Panc1 (cell line): ENCODE data around the gene MTFR2. TPM values are rescaled to one million over a fixed set of nuclear protein-coding genes. Genes with fewer than 3 reads are reported as not detected.

Source experiments
- ATAC-seq: fragments of 200-7000 bp; cut with Tn5 transposase; 2 replicates; pipeline ENCODE4 v1.9.1; 2020; ENCODE audit warnings: mild to moderate bottlenecking, moderate library complexity
- BruUV-seq: library from RNA; stranded (reverse); fragments of 400-500 nt; replicated peaks from 2 replicates; lab custom pipeline; 2021; lab: Mats Ljungman, UMichigan
- CTCF ChIA-PET: fragments of 300-600 bp; sonication (Branson Sonifier 250); formaldehyde crosslinking; loops from one replicate; lab custom pipeline; 2022; ENCODE audit warnings: antibody characterized with exemption; lab: Charles Lee
- POLR2A ChIA-PET: fragments of 300-600 bp; sonication (Branson Sonifier 250); formaldehyde crosslinking; loops from one replicate; lab custom pipeline; 2022; ENCODE audit warnings: antibody characterized with exemption; lab: Charles Lee
- DNase-seq: peaks from one replicate; pipeline ENCODE4 v3.0.0-alpha.2; 2010; ENCODE audit warnings: low read depth, low spot score
- H3K27ac ChIP-seq: 2 replicates; pipeline ENCODE4 v1.5.1; 2011; ENCODE audit warnings: mild to moderate bottlenecking, low read length, inconsistent platforms
- H3K27me3 ChIP-seq: fragments of 200-500 bp; sonication (Bioruptor generic); 2 replicates; pipeline ENCODE4 v1.6.0; 2014; ENCODE audit warnings: low read length, inconsistent platforms; ENCODE audit not compliant: control insufficient read depth, insufficient read depth
- H3K36me3 ChIP-seq: fragments of 200-500 bp; sonication (Bioruptor generic); 2 replicates; pipeline ENCODE4 v1.5.1; 2014; ENCODE audit warnings: inconsistent platforms, mild to moderate bottlenecking, low read length, moderate library complexity; ENCODE audit not compliant: control insufficient read depth, insufficient read depth
- H3K4me1 ChIP-seq: 2 replicates; pipeline ENCODE4 v1.5.1; 2011; ENCODE audit warnings: inconsistent platforms, mild to moderate bottlenecking, low read length, moderate library complexity; ENCODE audit not compliant: control insufficient read depth, insufficient read depth
- H3K4me3 ChIP-seq, 2 experiments: 2 replicates each; pipeline ENCODE4 v1.5.1; 2011 to 2012; ENCODE audit warnings: low read depth in 2 of 2, low read length in 2 of 2, mild to moderate bottlenecking in 2 of 2, inconsistent platforms in 1 of 2, moderate library complexity in 1 of 2
- H3K9me3 ChIP-seq: fragments of 200-500 bp; sonication (Bioruptor generic); 2 replicates; pipeline ENCODE4 v1.5.1; 2014; ENCODE audit warnings: low read depth, mild to moderate bottlenecking, inconsistent platforms, low read length, moderate library complexity; ENCODE audit not compliant: control insufficient read depth, insufficient read depth
- POLR2AphosphoS5 ChIP-seq: IDR thresholded peaks from 2 replicates; pipeline ENCODE4 v1.6.1; 2012; ENCODE audit warnings: mild to moderate bottlenecking, low read depth, low read length, moderate library complexity
- SIN3A ChIP-seq: IDR thresholded peaks from 2 replicates; pipeline ENCODE4 v1.6.1; 2012; ENCODE audit warnings: low read depth, mild to moderate bottlenecking, low read length, moderate library complexity, borderline replicate concordance; ENCODE audit not compliant: insufficient read depth
- in situ Hi-C: cut with HindIII; loops from 2 replicates; pipeline ENCODE4 v1.10.0; 2016; ENCODE audit warnings: low sequenced_read_pairs, low pct_unique_long_range_greater_than_20kb
- intact Hi-C: fragments of 100-400 bp; cut with micrococcal nuclease; formaldehyde crosslinking; loops from one replicate; pipeline ENCODE4 v1.10.0; 2022; ENCODE audit not compliant: unreplicated experiment
- total RNA-seq: library from RNA; stranded (reverse); gene quantifications from one replicate; pipeline ENCODE4 v1.2.1, GENCODE V29; 2021; ENCODE audit not compliant: unreplicated experiment
- TF ChIP-seq, protein P1 (sequence below), 2 experiments: IDR thresholded peaks; 2 replicates each; pipeline ENCODE4 v1.6.1; 2011 to 2012; ENCODE audit warnings: low read depth in 2 of 2, control low read depth in 1 of 2, low read length in 1 of 2, mild to moderate bottlenecking in 1 of 2, moderate library complexity in 1 of 2; ENCODE audit not compliant: insufficient read depth in 1 of 2

MTFR2 gene
- total RNA-seq, 1 experiment from 2014 or later: 12.8 TPM

DNA sequence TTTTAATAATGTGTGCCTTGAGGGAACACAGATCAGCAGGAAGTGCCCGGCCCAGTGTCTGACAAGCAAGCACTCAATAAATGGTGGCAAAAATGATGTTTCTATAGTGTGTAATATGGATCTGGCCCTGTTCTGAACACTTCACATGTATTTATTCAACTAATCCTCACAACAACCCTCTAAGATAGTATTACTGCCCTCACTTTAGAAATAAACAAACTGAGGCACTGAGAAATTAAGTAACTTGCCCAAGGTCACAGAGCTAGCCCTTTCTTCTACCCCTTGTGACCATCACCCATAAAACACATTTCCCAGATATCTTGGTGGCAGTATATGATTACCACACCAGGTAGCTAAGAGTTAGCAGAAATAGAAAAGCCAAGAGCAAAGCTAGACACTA lies 12.8 kb upstream of the MTFR2 start:
- Histone ChIP-seq H3K36me3 (peaks cover 92% of the 10 kb centered on the region), H3K9me3 (no peaks in the 10 kb centered on the region), H3K27ac (no peak overlapping the region), H3K27me3 (no peaks in the 10 kb centered on the region), H3K4me1 (no peaks in the 10 kb centered on the region), H3K4me3 (no peak overlapping the region)
- DNase-seq (no peak), ATAC-seq (no peak)
- no peak for TF ChIP-seq SIN3A
- TF ChIP-seq, protein P1, sequence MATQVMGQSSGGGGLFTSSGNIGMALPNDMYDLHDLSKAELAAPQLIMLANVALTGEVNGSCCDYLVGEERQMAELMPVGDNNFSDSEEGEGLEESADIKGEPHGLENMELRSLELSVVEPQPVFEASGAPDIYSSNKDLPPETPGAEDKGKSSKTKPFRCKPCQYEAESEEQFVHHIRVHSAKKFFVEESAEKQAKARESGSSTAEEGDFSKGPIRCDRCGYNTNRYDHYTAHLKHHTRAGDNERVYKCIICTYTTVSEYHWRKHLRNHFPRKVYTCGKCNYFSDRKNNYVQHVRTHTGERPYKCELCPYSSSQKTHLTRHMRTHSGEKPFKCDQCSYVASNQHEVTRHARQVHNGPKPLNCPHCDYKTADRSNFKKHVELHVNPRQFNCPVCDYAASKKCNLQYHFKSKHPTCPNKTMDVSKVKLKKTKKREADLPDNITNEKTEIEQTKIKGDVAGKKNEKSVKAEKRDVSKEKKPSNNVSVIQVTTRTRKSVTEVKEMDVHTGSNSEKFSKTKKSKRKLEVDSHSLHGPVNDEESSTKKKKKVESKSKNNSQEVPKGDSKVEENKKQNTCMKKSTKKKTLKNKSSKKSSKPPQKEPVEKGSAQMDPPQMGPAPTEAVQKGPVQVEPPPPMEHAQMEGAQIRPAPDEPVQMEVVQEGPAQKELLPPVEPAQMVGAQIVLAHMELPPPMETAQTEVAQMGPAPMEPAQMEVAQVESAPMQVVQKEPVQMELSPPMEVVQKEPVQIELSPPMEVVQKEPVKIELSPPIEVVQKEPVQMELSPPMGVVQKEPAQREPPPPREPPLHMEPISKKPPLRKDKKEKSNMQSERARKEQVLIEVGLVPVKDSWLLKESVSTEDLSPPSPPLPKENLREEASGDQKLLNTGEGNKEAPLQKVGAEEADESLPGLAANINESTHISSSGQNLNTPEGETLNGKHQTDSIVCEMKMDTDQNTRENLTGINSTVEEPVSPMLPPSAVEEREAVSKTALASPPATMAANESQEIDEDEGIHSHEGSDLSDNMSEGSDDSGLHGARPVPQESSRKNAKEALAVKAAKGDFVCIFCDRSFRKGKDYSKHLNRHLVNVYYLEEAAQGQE (IDR thresholded peaks at IDR 0.05; ENCODE audit: insufficient read depth in 1 of 2, low read depth in 2 of 2, low read length in 1 of 2): no peak
- intact Hi-C loops: no loop called here
- no TSS peak for BruUV-seq
- ChIA-PET CTCF (no interaction called here), POLR2A (interaction anchor here (0.5 kb wide), 1 partner anchor 628 kb away, joined by 10 read pairs; no protein-coding TSS in a partner anchor)
- in situ Hi-C loops: no loop called here

- DNase-seq (no peak), ATAC-seq (no peak)
- no peaks in the 10 kb centered on the region for H3K27me3 ChIP-seq
- TF ChIP-seq, protein P1 (IDR thresholded peaks at IDR 0.05; ENCODE audit: insufficient read depth in 1 of 2, low read depth in 2 of 2, low read length in 1 of 2): no peak
- TF ChIP-seq POLR2AphosphoS5: peak; percentile 42; the same call in 1 of the 2 replicates
- peaks cover 11% of the 10 kb centered on the region for H3K4me1 ChIP-seq
- H3K9me3 ChIP-seq: no peaks in the 10 kb centered on the region
- BruUV-seq: no TSS peak
- no peak overlapping the region for H3K4me3 ChIP-seq
- H3K27ac ChIP-seq: no peak overlapping the region
- intact Hi-C loops: loop anchor here (5.0 kb wide), 1 partner anchor 62 kb away; no protein-coding TSS in a partner anchor
- H3K36me3 ChIP-seq: peaks cover 25% of the 10 kb centered on the region
- in situ Hi-C loops: no loop called here
- ChIA-PET POLR2A (no interaction called here), CTCF (no interaction called here)
Observed at GRCh38 chr6:136254851-136255466, 4.8 kb upstream of the MTFR2 start.

- intact Hi-C loops (loop anchor here (5.0 kb wide), 1 partner anchor 64 kb away; no protein-coding TSS in a partner anchor), in situ Hi-C loops (no loop called here)
- TF ChIP-seq, protein P1 (IDR thresholded peaks at IDR 0.05; ENCODE audit: insufficient read depth in 1 of 2, low read depth in 2 of 2, low read length in 1 of 2): no peak
- TF ChIP-seq POLR2AphosphoS5: peak; percentile 34; the same call in 1 of the 2 replicates
- ATAC-seq: no peak
- H3K9me3 ChIP-seq: no peaks in the 10 kb centered on the region
- H3K27me3 ChIP-seq: no peaks in the 10 kb centered on the region
- H3K4me1 ChIP-seq: peaks cover 17% of the 10 kb centered on the region
- BruUV-seq: no TSS peak
- no peak for DNase-seq
- no peak overlapping the region for H3K4me3 ChIP-seq
- ChIA-PET POLR2A (interaction anchor here (0.6 kb wide), 2 partner anchors 12 to 772 kb away, joined by 10 read pairs; no protein-coding TSS in a partner anchor), CTCF (no interaction called here)
- H3K27ac ChIP-seq: no peak overlapping the region
- H3K36me3 ChIP-seq: peaks cover 15% of the 10 kb centered on the region
Observed at GRCh38 chr6:136253734-136254133, 3.6 kb upstream of the MTFR2 start.
